ENCODE data around the gene S1PR2. TPM values are rescaled to one million over a fixed set of nuclear protein-coding genes. Genes with fewer than 3 reads are reported as not detected.

The S1PR2 gene
- total and polyA plus RNA-seq, 9 of the 15 experiments (the other 6 are each of a cell fraction or from before 2014, with no cell fraction given), result 1.5 to 3.9 (median 2.0) TPM

GRCh38 chr19:10251792-10252694 lies 20.9 kb upstream of the S1PR2 start, which contains the start of gene MRPL4 (continued):
- no peak for TF ChIP-seq ZBTB8A (IDR thresholded peaks at IDR 0.05; ENCODE audit: partially characterized antibody)
- no peak for TF ChIP-seq ZNF644 (tag; IDR thresholded peaks at IDR 0.05; ENCODE audit: low read depth)
- TF ChIP-seq ZNF212 (CRISPR knock-in tag; IDR thresholded peaks at IDR 0.05), result no peak
- peak; percentile 83 for TF ChIP-seq KDM2B (CRISPR knock-in tag; IDR thresholded peaks at IDR 0.05)
- TF ChIP-seq ZNF586 (CRISPR knock-in tag; conservative IDR thresholded peaks at IDR 0.05), result no peak
- no peak for TF ChIP-seq REST (IDR thresholded peaks at IDR 0.05; ENCODE audit: borderline replicate concordance)
- TF ChIP-seq REST (CRISPR knock-in tag; IDR thresholded peaks at IDR 0.05; ENCODE audit: low read depth), result peak; percentile 77
- no peak for TF ChIP-seq ID3 (CRISPR knock-in tag; IDR thresholded peaks at IDR 0.05)
- peak; percentile 83 for TF ChIP-seq ID3 (tag; IDR thresholded peaks at IDR 0.05)
- TF ChIP-seq SLC30A9 (CRISPR knock-in tag; IDR thresholded peaks at IDR 0.05), result no peak
- TF ChIP-seq TRIM24 (IDR thresholded peaks at IDR 0.05), result no peak
- TF ChIP-seq PRMT5 (CRISPR knock-in tag; IDR thresholded peaks at IDR 0.05), result 0 out of 2 replicates have a peak, but pooled peaks have one; percentile 9
- TF ChIP-seq, protein P1, sequence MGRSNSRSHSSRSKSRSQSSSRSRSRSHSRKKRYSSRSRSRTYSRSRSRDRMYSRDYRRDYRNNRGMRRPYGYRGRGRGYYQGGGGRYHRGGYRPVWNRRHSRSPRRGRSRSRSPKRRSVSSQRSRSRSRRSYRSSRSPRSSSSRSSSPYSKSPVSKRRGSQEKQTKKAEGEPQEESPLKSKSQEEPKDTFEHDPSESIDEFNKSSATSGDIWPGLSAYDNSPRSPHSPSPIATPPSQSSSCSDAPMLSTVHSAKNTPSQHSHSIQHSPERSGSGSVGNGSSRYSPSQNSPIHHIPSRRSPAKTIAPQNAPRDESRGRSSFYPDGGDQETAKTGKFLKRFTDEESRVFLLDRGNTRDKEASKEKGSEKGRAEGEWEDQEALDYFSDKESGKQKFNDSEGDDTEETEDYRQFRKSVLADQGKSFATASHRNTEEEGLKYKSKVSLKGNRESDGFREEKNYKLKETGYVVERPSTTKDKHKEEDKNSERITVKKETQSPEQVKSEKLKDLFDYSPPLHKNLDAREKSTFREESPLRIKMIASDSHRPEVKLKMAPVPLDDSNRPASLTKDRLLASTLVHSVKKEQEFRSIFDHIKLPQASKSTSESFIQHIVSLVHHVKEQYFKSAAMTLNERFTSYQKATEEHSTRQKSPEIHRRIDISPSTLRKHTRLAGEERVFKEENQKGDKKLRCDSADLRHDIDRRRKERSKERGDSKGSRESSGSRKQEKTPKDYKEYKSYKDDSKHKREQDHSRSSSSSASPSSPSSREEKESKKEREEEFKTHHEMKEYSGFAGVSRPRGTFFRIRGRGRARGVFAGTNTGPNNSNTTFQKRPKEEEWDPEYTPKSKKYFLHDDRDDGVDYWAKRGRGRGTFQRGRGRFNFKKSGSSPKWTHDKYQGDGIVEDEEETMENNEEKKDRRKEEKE (IDR thresholded peaks at IDR 0.05; ENCODE audit: borderline replicate concordance in 1 of 2, control insufficient read depth in 1 of 2, low read depth in 2 of 2, low read length in 1 of 2), result no peak
- no peak for TF ChIP-seq BRCA1 (IDR thresholded peaks at IDR 0.05)
- TF ChIP-seq BRCA1 (CRISPR knock-in tag; IDR thresholded peaks at IDR 0.05), result no peak
- TF ChIP-seq KDM1A (IDR thresholded peaks at IDR 0.05), result no peak; a peak in 1 of 4 replicates
- no peak for TF ChIP-seq NFATC3 (IDR thresholded peaks at IDR 0.05)
- TF ChIP-seq TBP (optimal IDR thresholded peaks at IDR 0.05; ENCODE audit: low read depth, low read length), result no peak

Data from K562 (cell line).